Measurements from ENCODE around the gene SHH. TPM values are rescaled to one million over a fixed set of nuclear protein-coding genes. Genes with fewer than 3 reads are reported as not detected.

Gene SHH
- total RNA-seq (under 1 TPM in 1 of 2 donors, not detected in 1; 0.10 TPM), polyA plus RNA-seq (under 1 TPM in 1 of 2 donors, not detected in 1; 0.25 TPM)
- long read RNA-seq, donor 1, result 0 reads
- long read RNA-seq, donor 2, result 0 reads

DNA sequence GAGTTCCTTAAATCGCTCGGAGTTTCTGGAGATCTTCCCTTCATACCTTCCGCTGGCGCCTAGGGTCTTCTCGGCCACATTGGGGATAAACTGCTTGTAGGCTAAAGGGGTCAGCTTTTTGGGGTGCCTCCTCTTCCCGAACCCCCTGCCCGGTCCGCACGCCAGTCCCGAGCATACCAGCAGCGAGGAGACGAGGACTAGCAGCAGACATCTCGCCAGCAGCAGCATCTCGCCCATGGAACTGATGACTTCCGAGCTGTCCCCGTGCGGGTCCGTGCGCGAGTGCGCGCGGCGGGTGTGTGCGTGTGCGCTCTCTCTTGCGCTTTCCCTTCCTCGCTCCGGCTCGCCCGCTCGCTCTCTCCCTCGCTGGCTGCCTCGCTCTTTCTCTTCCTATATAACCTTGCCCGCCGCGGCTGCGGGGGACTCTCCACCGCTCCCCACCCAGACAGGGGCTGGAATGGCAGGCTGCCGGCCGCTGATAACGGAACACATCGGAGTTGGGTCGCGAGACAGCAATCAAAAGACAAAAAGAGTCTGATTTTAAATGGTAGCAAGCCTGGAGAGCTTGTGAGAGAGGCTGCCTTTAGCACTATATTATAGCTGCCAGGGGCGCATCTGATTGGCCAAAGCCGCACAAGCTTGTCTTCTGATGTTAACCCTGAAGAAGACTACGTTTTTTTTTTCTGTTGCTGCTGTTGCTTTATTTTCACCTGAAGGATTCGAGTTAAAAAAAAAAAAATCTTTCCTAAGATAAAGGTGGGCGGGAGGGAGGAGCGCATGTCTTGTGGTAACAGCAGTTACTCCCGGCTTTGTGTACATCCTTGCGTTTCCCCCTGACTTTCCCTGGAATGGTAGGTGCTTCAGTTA lies at the start of gene SHH:
Gene SHH (minus strand): TSS at position 569 of the 867 bp plus-strand sequence. CDS start 341 bp downstream, at position 228.
- WGBS, 2 donors, result 1 to 2% methylated on average over 52 to 53 of the region's 53 CpGs
- H3K9me3 ChIP-seq (ENCODE audit: control insufficient read depth, low read length), result no peaks in the 10 kb centered on the region
- no peak within 1 kb of the TSS for H3K27ac ChIP-seq (ENCODE audit: low read depth in 1 of 2, low read length in 2 of 2)
- H3K36me3 ChIP-seq (ENCODE audit: control insufficient read depth in 1 of 2, insufficient read depth in 2 of 2, low read length in 1 of 2), result no peaks in the 10 kb centered on the region
- H3K4me1 ChIP-seq (ENCODE audit: control insufficient read depth in 1 of 2, insufficient read depth in 2 of 2, low read length in 2 of 2), result no peaks in the 10 kb centered on the region
- intact Hi-C loops (cut with DNase I), result no loop called here
- DNase-seq (no peak), ATAC-seq (ENCODE audit: low FRiP score) (no peak)
- no peaks in the 10 kb centered on the region for H3K27me3 ChIP-seq (ENCODE audit: control insufficient read depth in 1 of 2, insufficient read depth in 2 of 2, low read length in 1 of 2)
- no peak within 1 kb of the TSS for H3K4me3 ChIP-seq (ENCODE audit: low read length in 2 of 2)

GRCh38 chr7:155861480-155861868 lies 49.2 kb upstream of the SHH start:
- WGBS, 2 donors, result 41 to 46% methylated on average over 11 of the region's 11 CpGs
- DNase-seq, result no peak
- H3K4me1 ChIP-seq (ENCODE audit: control insufficient read depth in 1 of 2, insufficient read depth in 2 of 2, low read length in 2 of 2), result no peaks in the 10 kb centered on the region
- intact Hi-C loops (cut with DNase I), result no loop called here
- H3K9me3 ChIP-seq (ENCODE audit: control insufficient read depth, low read length), result peaks cover 2% of the 10 kb centered on the region
- ATAC-seq (ENCODE audit: low FRiP score), result no peak
- H3K27me3 ChIP-seq (ENCODE audit: control insufficient read depth in 1 of 2, insufficient read depth in 2 of 2, low read length in 1 of 2), result no peaks in the 10 kb centered on the region
- H3K36me3 ChIP-seq (ENCODE audit: control insufficient read depth in 1 of 2, insufficient read depth in 2 of 2, low read length in 1 of 2), result no peaks in the 10 kb centered on the region
- H3K4me3 ChIP-seq (ENCODE audit: low read length in 2 of 2), result no peak overlapping the region
- no peak overlapping the region for H3K27ac ChIP-seq (ENCODE audit: low read depth in 1 of 2, low read length in 2 of 2)

GRCh38 chr7:155860840-155861479 lies 48.7 kb upstream of the SHH start:
- H3K27me3 ChIP-seq (ENCODE audit: control insufficient read depth in 1 of 2, insufficient read depth in 2 of 2, low read length in 1 of 2), result no peaks in the 10 kb centered on the region
- no peak overlapping the region for H3K4me3 ChIP-seq (ENCODE audit: low read length in 2 of 2)
- no peak overlapping the region for H3K27ac ChIP-seq (ENCODE audit: low read depth in 1 of 2, low read length in 2 of 2)
- no peaks in the 10 kb centered on the region for H3K4me1 ChIP-seq (ENCODE audit: control insufficient read depth in 1 of 2, insufficient read depth in 2 of 2, low read length in 2 of 2)
- intact Hi-C loops (cut with DNase I), result no loop called here
- ATAC-seq (ENCODE audit: low FRiP score) (no peak), DNase-seq (no peak)
- H3K9me3 ChIP-seq (ENCODE audit: control insufficient read depth, low read length), result peaks cover 2% of the 10 kb centered on the region
- H3K36me3 ChIP-seq (ENCODE audit: control insufficient read depth in 1 of 2, insufficient read depth in 2 of 2, low read length in 1 of 2), result no peaks in the 10 kb centered on the region
- WGBS, 2 donors, result 12 to 18% methylated on average over 11 of the region's 11 CpGs

- intact Hi-C loops (cut with DNase I), result no loop called here
- no peaks in the 10 kb centered on the region for H3K4me1 ChIP-seq (ENCODE audit: control insufficient read depth in 1 of 2, insufficient read depth in 2 of 2, low read length in 2 of 2)
- no peak overlapping the region for H3K27ac ChIP-seq (ENCODE audit: low read depth in 1 of 2, low read length in 2 of 2)
- 60 to 70% methylated on average over 4 of the region's 4 CpGs for WGBS, 2 donors
- H3K4me3 ChIP-seq (ENCODE audit: low read length in 2 of 2), result no peak overlapping the region
- peaks cover 2% of the 10 kb centered on the region for H3K9me3 ChIP-seq (ENCODE audit: control insufficient read depth, low read length)
- ATAC-seq (ENCODE audit: low FRiP score), result no peak
- H3K27me3 ChIP-seq (ENCODE audit: control insufficient read depth in 1 of 2, insufficient read depth in 2 of 2, low read length in 1 of 2), result no peaks in the 10 kb centered on the region
- H3K36me3 ChIP-seq (ENCODE audit: control insufficient read depth in 1 of 2, insufficient read depth in 2 of 2, low read length in 1 of 2), result no peaks in the 10 kb centered on the region
- no peak for DNase-seq
Observed at GRCh38 chr7:155860461-155860839, 48.2 kb upstream of the SHH start.

DNA sequence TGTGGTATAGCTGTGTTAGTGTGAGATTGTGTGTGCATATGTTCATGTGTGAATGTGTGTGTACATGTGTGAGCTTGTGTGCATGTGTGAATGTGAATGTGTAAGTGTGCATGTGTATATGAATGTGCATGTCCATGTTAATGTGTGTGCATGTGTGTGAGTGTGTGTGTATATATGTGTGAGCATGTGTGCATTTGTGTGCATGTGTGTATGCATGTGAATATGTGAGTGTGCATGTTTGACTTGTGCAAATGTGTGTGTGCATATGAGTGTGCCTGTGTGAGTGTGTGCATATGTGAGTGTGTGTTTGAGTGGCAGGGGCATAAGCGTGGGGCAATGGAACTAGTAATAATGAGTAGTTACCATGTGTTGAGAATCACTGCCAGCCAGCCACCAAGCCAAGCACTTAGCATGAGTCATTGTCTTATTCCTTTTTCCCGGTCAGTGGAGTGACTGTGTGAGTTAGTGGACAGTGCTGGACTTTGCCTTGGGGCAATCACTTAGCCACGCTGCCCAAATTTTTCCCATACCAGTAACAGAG lies 46.3 kb upstream of the SHH start:
- WGBS, 2 donors, result 52 to 65% methylated on average over 3 of the region's 3 CpGs
- Histone ChIP-seq H3K4me1 (ENCODE audit: control insufficient read depth in 1 of 2, insufficient read depth in 2 of 2, low read length in 2 of 2) (no peaks in the 10 kb centered on the region), H3K27me3 (ENCODE audit: control insufficient read depth in 1 of 2, insufficient read depth in 2 of 2, low read length in 1 of 2) (no peaks in the 10 kb centered on the region), H3K36me3 (ENCODE audit: control insufficient read depth in 1 of 2, insufficient read depth in 2 of 2, low read length in 1 of 2) (no peaks in the 10 kb centered on the region), H3K9me3 (ENCODE audit: control insufficient read depth, low read length) (peaks cover 2% of the 10 kb centered on the region), H3K27ac (ENCODE audit: low read depth in 1 of 2, low read length in 2 of 2) (no peak overlapping the region), H3K4me3 (ENCODE audit: low read length in 2 of 2) (no peak overlapping the region)
- peak in 1 of 2 donors; percentile 35 for DNase-seq
- no peak for ATAC-seq (ENCODE audit: low FRiP score)
- intact Hi-C loops (cut with DNase I), result no loop called here

DNA sequence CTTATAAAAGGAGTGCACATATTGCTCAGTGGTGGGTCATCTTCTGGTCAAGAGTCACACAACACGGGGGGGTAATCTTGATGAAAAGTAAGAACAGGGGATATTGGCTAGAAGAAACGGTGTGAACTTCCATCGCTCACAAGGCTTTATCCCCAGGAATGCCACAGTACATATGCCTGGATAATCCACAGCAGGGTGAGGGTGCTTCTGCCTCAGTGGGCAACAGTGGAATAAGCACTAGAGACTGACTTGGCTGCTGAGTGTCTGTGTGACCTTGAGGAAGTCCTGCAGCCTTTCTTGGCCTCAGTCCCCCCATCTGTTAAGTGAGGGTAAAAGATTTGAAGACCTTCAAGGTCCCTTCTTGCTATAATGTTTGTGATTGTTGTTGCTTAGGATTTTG lies 44.9 kb upstream of the SHH start:
- ATAC-seq (ENCODE audit: low FRiP score) (no peak), DNase-seq (no peak)
- Histone ChIP-seq H3K4me3 (ENCODE audit: low read length in 2 of 2) (no peak overlapping the region), H3K36me3 (ENCODE audit: control insufficient read depth in 1 of 2, insufficient read depth in 2 of 2, low read length in 1 of 2) (no peaks in the 10 kb centered on the region), H3K27me3 (ENCODE audit: control insufficient read depth in 1 of 2, insufficient read depth in 2 of 2, low read length in 1 of 2) (no peaks in the 10 kb centered on the region), H3K27ac (ENCODE audit: low read depth in 1 of 2, low read length in 2 of 2) (no peak overlapping the region), H3K4me1 (ENCODE audit: control insufficient read depth in 1 of 2, insufficient read depth in 2 of 2, low read length in 2 of 2) (no peaks in the 10 kb centered on the region), H3K9me3 (ENCODE audit: control insufficient read depth, low read length) (peaks cover 2% of the 10 kb centered on the region)
- intact Hi-C loops (cut with DNase I), result no loop called here
- 82 to 85% methylated on average over 3 of the region's 3 CpGs for WGBS, 2 donors

DNA sequence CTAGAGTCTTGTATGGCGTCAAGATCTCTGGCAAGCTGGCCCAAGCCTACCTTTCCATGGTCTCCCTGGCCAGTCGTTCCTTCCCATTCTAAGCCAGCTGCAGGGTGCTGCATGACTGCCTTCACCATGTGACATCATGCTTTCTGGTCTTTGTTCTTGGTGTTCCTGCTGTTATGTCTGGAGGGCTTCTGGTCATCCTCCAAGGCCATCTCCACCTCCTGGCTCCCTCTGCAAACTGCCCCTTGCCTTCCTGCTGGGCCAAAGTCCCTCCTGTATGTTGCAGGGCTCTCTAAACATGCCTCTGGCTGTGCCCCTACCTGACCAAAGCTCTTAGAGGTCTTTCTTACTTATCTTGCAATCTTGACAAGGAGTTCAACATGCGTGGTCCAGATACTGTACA lies 44.4 kb upstream of the SHH start:
- ATAC-seq (ENCODE audit: low FRiP score), result no peak
- Histone ChIP-seq H3K27me3 (ENCODE audit: control insufficient read depth in 1 of 2, insufficient read depth in 2 of 2, low read length in 1 of 2) (no peaks in the 10 kb centered on the region), H3K4me3 (ENCODE audit: low read length in 2 of 2) (no peak overlapping the region), H3K9me3 (ENCODE audit: control insufficient read depth, low read length) (peaks cover 2% of the 10 kb centered on the region), H3K27ac (ENCODE audit: low read depth in 1 of 2, low read length in 2 of 2) (no peak overlapping the region), H3K4me1 (ENCODE audit: control insufficient read depth in 1 of 2, insufficient read depth in 2 of 2, low read length in 2 of 2) (no peaks in the 10 kb centered on the region), H3K36me3 (ENCODE audit: control insufficient read depth in 1 of 2, insufficient read depth in 2 of 2, low read length in 1 of 2) (no peaks in the 10 kb centered on the region)
- WGBS, 2 donors, result 72 to 76% methylated on average over 3 of the region's 3 CpGs
- DNase-seq, result peak in 1 of 2 donors; percentile 25
- intact Hi-C loops (cut with DNase I), result no loop called here

GRCh38 chr7:155852426-155853301 lies 40.4 kb upstream of the SHH start:
- H3K27ac ChIP-seq (ENCODE audit: low read depth in 1 of 2, low read length in 2 of 2), result no peak overlapping the region
- no peaks in the 10 kb centered on the region for H3K4me1 ChIP-seq (ENCODE audit: control insufficient read depth in 1 of 2, insufficient read depth in 2 of 2, low read length in 2 of 2)
- H3K27me3 ChIP-seq (ENCODE audit: control insufficient read depth in 1 of 2, insufficient read depth in 2 of 2, low read length in 1 of 2), result no peaks in the 10 kb centered on the region
- intact Hi-C loops (cut with DNase I), result no loop called here
- DNase-seq (peak in 1 of 2 donors; percentile 35), ATAC-seq (ENCODE audit: low FRiP score) (no peak)
- H3K9me3 ChIP-seq (ENCODE audit: control insufficient read depth, low read length), result peaks cover 2% of the 10 kb centered on the region
- 82% methylated on average over 5 of the region's 5 CpGs for WGBS, 2 donors
- no peak overlapping the region for H3K4me3 ChIP-seq (ENCODE audit: low read length in 2 of 2)
- H3K36me3 ChIP-seq (ENCODE audit: control insufficient read depth in 1 of 2, insufficient read depth in 2 of 2, low read length in 1 of 2), result no peaks in the 10 kb centered on the region

Measured in aorta (tissue), 5 donors.